CD14-positive monocyte (primary cell): ENCODE results near the gene PRCD. TPM values are rescaled to one million over a fixed set of nuclear protein-coding genes. Genes with fewer than 3 reads are reported as not detected.

Experiments used
- DNase-seq, 3 donors: peaks; one replicate each; pipeline ENCODE4 v3.0.0-alpha.2; 2011 to 2022
- H2AFZ ChIP-seq: 2 replicates; pipeline ENCODE4 v1.6.0; 2012; ENCODE audit warnings: mild to moderate bottlenecking, low read depth, low read length, inconsistent platforms; ENCODE audit not compliant: insufficient read depth, poor library complexity, severe bottlenecking
- H3K27ac ChIP-seq, 2 donors: 1 replicate in 1 of 2; 2 replicates in 1 of 2; pipeline ENCODE4 v1.5.1; 2012 to 2013; ENCODE audit warnings: low read length in 2 of 2, control low read depth in 1 of 2, inconsistent platforms in 1 of 2, low read depth in 1 of 2, mild to moderate bottlenecking in 1 of 2
- H3K27me3 ChIP-seq, 2 donors: one replicate each; pipeline versions ENCODE4 v1.6.0 to v1.6.1; 2011 to 2013; ENCODE audit warnings: low read length in 2 of 2; ENCODE audit not compliant: control insufficient read depth in 2 of 2, insufficient read depth in 2 of 2
- H3K36me3 ChIP-seq, 2 donors: replicated peaks in 1 of 2; 1 replicate in 1 of 2; 2 replicates in 1 of 2; pipeline versions ENCODE4 v1.5.1 to v1.6.1; 2012 to 2013; ENCODE audit warnings: low read length in 2 of 2, control low read depth in 1 of 2, inconsistent platforms in 1 of 2, mild to moderate bottlenecking in 1 of 2; ENCODE audit not compliant: insufficient read depth in 2 of 2, control insufficient read depth in 1 of 2
- H3K4me1 ChIP-seq, 2 donors: 1 replicate in 1 of 2; 2 replicates in 1 of 2; pipeline versions ENCODE4 v1.5.1 to v1.6.1; 2012 to 2013; ENCODE audit warnings: low read length in 2 of 2, control low read depth in 1 of 2, inconsistent platforms in 1 of 2, mild to moderate bottlenecking in 1 of 2, moderate library complexity in 1 of 2; ENCODE audit not compliant: insufficient read depth in 2 of 2, control insufficient read depth in 1 of 2
- H3K4me2 ChIP-seq: replicated peaks from 2 replicates; pipeline ENCODE3; 2012; ENCODE audit warnings: low read length, moderate library complexity, mild to moderate bottlenecking; ENCODE audit not compliant: poor library complexity, severe bottlenecking; ENCODE audit errors: extremely low read depth
- H3K4me3 ChIP-seq, 3 experiments: fragments of 200-600 bp in 1 of 3; sonication (generic) in 1 of 3; replicated peaks in 1 of 3; 1 replicate in 2 of 3; 2 replicates in 1 of 3; pipeline ENCODE4 v1.5.1; 2011 to 2013; ENCODE audit warnings: low read length in 3 of 3, mild to moderate bottlenecking in 3 of 3, control low read depth in 2 of 3, low read depth in 2 of 3, inconsistent platforms in 1 of 3, moderate library complexity in 1 of 3
- H3K79me2 ChIP-seq: 2 replicates; pipeline ENCODE4 v1.6.0; 2012; ENCODE audit warnings: mild to moderate bottlenecking, control low read depth, inconsistent platforms, low read length, moderate library complexity; ENCODE audit not compliant: insufficient read depth
- H3K9ac ChIP-seq: 2 replicates; pipeline ENCODE4 v1.6.0; 2017; ENCODE audit warnings: low read length, mild to moderate bottlenecking; ENCODE audit not compliant: insufficient read depth, poor library complexity, severe bottlenecking
- H3K9me3 ChIP-seq, 2 donors: replicated peaks in 1 of 2; 1 replicate in 1 of 2; 2 replicates in 1 of 2; pipeline versions ENCODE4 v1.5.1 to v1.6.1; 2012 to 2013; ENCODE audit warnings: low read length in 2 of 2, control low read depth in 1 of 2; ENCODE audit not compliant: control insufficient read depth in 1 of 2, insufficient read depth in 1 of 2
- H4K20me1 ChIP-seq: 2 replicates; pipeline ENCODE4 v1.6.0; 2012; ENCODE audit warnings: mild to moderate bottlenecking, low read length, control low read depth, moderate library complexity; ENCODE audit not compliant: insufficient read depth
- H3K27ac Mint-ChIP-seq, 7 donors: one replicate each; pipeline ENCODE4 v1.8.0; 2020; ENCODE audit warnings: mild to moderate bottlenecking in 7 of 7, mixed read lengths in 7 of 7, moderate library complexity in 6 of 7, inconsistent platforms in 2 of 7
- H3K27me3 Mint-ChIP-seq, 3 donors: one replicate each; pipeline ENCODE4 v1.8.0; 2021 to 2022; ENCODE audit warnings: low read depth in 3 of 3, mild to moderate bottlenecking in 3 of 3, mixed read lengths in 3 of 3, moderate library complexity in 3 of 3, inconsistent platforms in 1 of 3
- H3K36me3 Mint-ChIP-seq, 2 donors: one replicate each; pipeline ENCODE4 v1.8.0; 2020; ENCODE audit warnings: mixed read lengths in 2 of 2, inconsistent platforms in 1 of 2, mild to moderate bottlenecking in 1 of 2
- H3K4me1 Mint-ChIP-seq: one replicate; pipeline ENCODE4 v1.8.0; 2020; ENCODE audit warnings: mild to moderate bottlenecking, mixed read lengths
- H3K4me3 Mint-ChIP-seq, 2 donors: one replicate each; pipeline ENCODE4 v1.8.0; 2020; ENCODE audit warnings: mild to moderate bottlenecking in 2 of 2, mixed read lengths in 2 of 2, moderate library complexity in 1 of 2
- H3K9me3 Mint-ChIP-seq, 7 donors: one replicate each; pipeline ENCODE4 v1.8.0; 2020 to 2022; ENCODE audit warnings: mixed read lengths in 7 of 7, mild to moderate bottlenecking in 6 of 7, moderate library complexity in 6 of 7, inconsistent platforms in 2 of 7
- WGBS: methylation state at CpG from one replicate; pipeline ENCODE4 v1.1.5; 2013; ENCODE audit warnings: missing lambda C conversion rate; ENCODE audit not compliant: insufficient coverage; 5-methylcytosine and 5-hydroxymethylcytosine counted together
- intact Hi-C, 2 donors: fragments of 100-400 bp; cut with micrococcal nuclease; formaldehyde crosslinking; loops; one replicate each; pipeline versions ENCODE4 v1.15.0 to v1.15.1; 2023
- polyA plus RNA-seq, 3 donors: library from polyadenylated mRNA; depleted of rRNA in 1 of 3; unstranded in 2 of 3; stranded (reverse) in 1 of 3; fragments of 300-500 nt in 2 of 3; fragments of >200 nt in 1 of 3; fragmentation: Illumina TruSeq in 2 of 3; gene quantifications; 1 replicate in 2 of 3; 2 replicates in 1 of 3; pipeline ENCODE4 v1.2.3, GENCODE V29; 2012 to 2021
- TF ChIP-seq, protein P1 (sequence below): fragments of 200-600 bp; IDR thresholded peaks from one replicate; pipeline ENCODE4 v1.8.0; 2022; ENCODE audit warnings: antibody characterized with exemption, mild to moderate bottlenecking

Gene PRCD
- polyA plus RNA-seq, 3 donors: not detected

DNA sequence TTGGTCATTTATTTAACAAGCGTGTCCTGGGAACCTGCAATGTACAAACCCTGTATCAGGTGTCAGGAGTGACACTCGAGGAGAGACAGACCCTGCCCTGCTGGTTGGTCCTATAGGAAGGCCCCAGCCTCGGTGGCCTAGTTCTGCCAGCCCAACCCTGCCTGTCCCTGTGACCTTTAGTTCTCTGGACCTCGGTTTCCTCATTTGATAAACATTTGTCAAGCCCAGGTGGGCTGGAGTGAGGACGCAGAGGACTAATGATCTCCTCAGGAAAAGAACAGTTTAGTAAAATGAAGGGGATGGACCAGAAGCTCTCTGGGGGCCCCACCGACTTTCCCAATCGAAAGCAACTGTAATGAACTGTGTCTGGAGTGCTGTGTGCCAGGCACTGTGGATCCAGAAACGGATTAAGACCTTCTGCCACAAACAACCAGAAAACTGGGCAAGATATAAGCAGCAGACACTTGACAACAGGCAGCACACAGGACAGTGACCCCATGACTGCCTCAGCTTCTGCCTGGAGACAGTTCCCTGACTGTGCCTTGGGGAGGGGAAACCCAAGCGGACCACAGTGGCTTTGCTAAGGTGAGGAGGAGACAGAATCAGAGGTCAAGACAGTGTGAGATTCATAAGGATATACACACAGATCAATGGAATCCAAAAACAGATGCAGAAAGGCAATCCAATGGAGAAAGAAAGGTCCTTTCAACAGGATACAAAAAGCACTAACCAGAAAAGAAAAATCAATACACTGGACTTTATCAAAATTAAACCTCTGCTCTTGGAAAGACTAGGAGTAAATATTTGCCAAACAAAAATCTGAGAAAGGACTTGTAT is 8.8 kb downstream of the PRCD start:
- peaks cover 18 to 23% of the 10 kb centered on the region in 2 donors for H3K4me1 ChIP-seq
- TF ChIP-seq, protein P1, sequence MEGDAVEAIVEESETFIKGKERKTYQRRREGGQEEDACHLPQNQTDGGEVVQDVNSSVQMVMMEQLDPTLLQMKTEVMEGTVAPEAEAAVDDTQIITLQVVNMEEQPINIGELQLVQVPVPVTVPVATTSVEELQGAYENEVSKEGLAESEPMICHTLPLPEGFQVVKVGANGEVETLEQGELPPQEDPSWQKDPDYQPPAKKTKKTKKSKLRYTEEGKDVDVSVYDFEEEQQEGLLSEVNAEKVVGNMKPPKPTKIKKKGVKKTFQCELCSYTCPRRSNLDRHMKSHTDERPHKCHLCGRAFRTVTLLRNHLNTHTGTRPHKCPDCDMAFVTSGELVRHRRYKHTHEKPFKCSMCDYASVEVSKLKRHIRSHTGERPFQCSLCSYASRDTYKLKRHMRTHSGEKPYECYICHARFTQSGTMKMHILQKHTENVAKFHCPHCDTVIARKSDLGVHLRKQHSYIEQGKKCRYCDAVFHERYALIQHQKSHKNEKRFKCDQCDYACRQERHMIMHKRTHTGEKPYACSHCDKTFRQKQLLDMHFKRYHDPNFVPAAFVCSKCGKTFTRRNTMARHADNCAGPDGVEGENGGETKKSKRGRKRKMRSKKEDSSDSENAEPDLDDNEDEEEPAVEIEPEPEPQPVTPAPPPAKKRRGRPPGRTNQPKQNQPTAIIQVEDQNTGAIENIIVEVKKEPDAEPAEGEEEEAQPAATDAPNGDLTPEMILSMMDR: no peak
- H3K27ac ChIP-seq: no peak overlapping the region
- H3K4me3 ChIP-seq: no peak overlapping the region
- peaks cover 0 to 2% (median 0%) of the 10 kb centered on the region in 7 donors for H3K9me3 Mint-ChIP-seq
- peaks cover 0 to 19% of the 10 kb centered on the region in 2 donors for H3K27me3 ChIP-seq
- H3K4me2 ChIP-seq: no peak overlapping the region
- H3K79me2 ChIP-seq: no peaks in the 10 kb centered on the region
- peaks cover 17 to 22% (median 18%) of the 10 kb centered on the region in 3 donors for H3K27me3 Mint-ChIP-seq
- H3K4me3 Mint-ChIP-seq: no peak overlapping the region
- peaks cover 0 to 2% of the 10 kb centered on the region in 2 donors for H3K36me3 Mint-ChIP-seq
- WGBS: 86% methylated on average over 7 of the region's 9 CpGs
- H3K27ac Mint-ChIP-seq: no peak overlapping the region
- no peak overlapping the region for H2AFZ ChIP-seq
- intact Hi-C loops: no loop called here
- no peaks in the 10 kb centered on the region for H4K20me1 ChIP-seq
- H3K9ac ChIP-seq: no peak overlapping the region
- H3K36me3 ChIP-seq: no peaks in the 10 kb centered on the region
- no peak for DNase-seq
- no peaks in the 10 kb centered on the region for H3K9me3 ChIP-seq
- H3K4me1 Mint-ChIP-seq: peaks cover 28% of the 10 kb centered on the region

DNA sequence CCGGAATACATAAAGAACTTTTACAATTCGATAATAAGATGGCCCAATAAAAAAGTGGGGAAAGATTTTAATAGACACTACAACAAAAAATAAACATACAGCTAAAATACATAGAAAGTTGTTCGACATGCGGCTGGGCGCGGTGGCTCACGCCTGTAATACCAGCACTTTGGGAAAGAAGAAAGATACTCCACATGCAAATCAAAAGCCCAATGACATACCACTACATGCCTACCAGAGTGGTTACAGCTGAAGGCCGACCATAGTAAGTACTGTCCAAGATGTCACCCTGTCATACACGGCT is 9.3 kb downstream of the PRCD start:
- TF ChIP-seq, protein P1: no peak
- Histone ChIP-seq H3K9ac (no peak overlapping the region), H3K4me2 (no peak overlapping the region), H2AFZ (no peak overlapping the region), H3K79me2 (no peaks in the 10 kb centered on the region), H3K36me3 (no peaks in the 10 kb centered on the region), H3K4me1 (peaks cover 18 to 23% of the 10 kb centered on the region in 2 donors), H3K27ac (no peak overlapping the region), H3K27me3 (peaks cover 0 to 14% of the 10 kb centered on the region in 2 donors), H4K20me1 (no peaks in the 10 kb centered on the region), H3K9me3 (no peaks in the 10 kb centered on the region), H3K4me3 (no peak overlapping the region)
- H3K4me3 Mint-ChIP-seq: no peak overlapping the region
- WGBS: 93% methylated on average over 3 of the region's 9 CpGs
- no peak for DNase-seq
- H3K27ac Mint-ChIP-seq: no peak overlapping the region
- peaks cover 0 to 2% of the 10 kb centered on the region in 2 donors for H3K36me3 Mint-ChIP-seq
- H3K4me1 Mint-ChIP-seq: peaks cover 28% of the 10 kb centered on the region
- H3K27me3 Mint-ChIP-seq: peaks cover 11 to 16% (median 12%) of the 10 kb centered on the region in 3 donors
- intact Hi-C loops: no loop called here
- H3K9me3 Mint-ChIP-seq: peaks cover 0 to 2% (median 0%) of the 10 kb centered on the region in 7 donors
